WTC11 (cell line): Measurements from ENCODE around the gene SERPING1. TPM values are rescaled to one million over a fixed set of nuclear protein-coding genes. Genes with fewer than 3 reads are reported as not detected.
A peak's percentile ranks its signal among the peaks of the same experiment; 100 is the strongest.

Experiments used
- ATAC-seq: fragments of 200-7000 bp; cut with Tn5 transposase; 2 replicates; pipeline ENCODE4 v1.10.0; 2021; ENCODE audit warnings: mild to moderate bottlenecking, moderate library complexity
- CTCF ChIA-PET: fragments of 300-600 bp; sonication (Branson Sonifier 250); formaldehyde crosslinking; loops from one replicate; lab custom pipeline; 2021; ENCODE audit warnings: antibody characterized with exemption; lab: Charles Lee
- POLR2A ChIA-PET: fragments of 350-600 bp; sonication (Branson Sonifier 250); formaldehyde crosslinking; loops from one replicate; lab custom pipeline; 2021; ENCODE audit warnings: antibody characterized with exemption; lab: Charles Lee
- DNase-seq: peaks from one replicate; pipeline ENCODE4 v3.0.0; 2021; ENCODE audit warnings: low spot score
- H3K27ac Mint-ChIP-seq: 2 replicates; pipeline ENCODE4 v1.8.0; 2021; ENCODE audit warnings: mixed read lengths
- H3K27me3 Mint-ChIP-seq: 2 replicates; pipeline ENCODE4 v1.8.0; 2021; ENCODE audit warnings: low read depth, mild to moderate bottlenecking, moderate library complexity, mixed read lengths
- H3K36me3 Mint-ChIP-seq: 2 replicates; pipeline ENCODE4 v1.8.0; 2021; ENCODE audit warnings: mixed read lengths
- H3K4me1 Mint-ChIP-seq: 2 replicates; pipeline ENCODE4 v1.8.0; 2022; ENCODE audit warnings: mixed read lengths
- H3K4me3 Mint-ChIP-seq: 2 replicates; pipeline ENCODE4 v1.8.0; 2021; ENCODE audit warnings: mild to moderate bottlenecking, moderate library complexity, mixed read lengths
- H3K9me3 Mint-ChIP-seq: 2 replicates; pipeline ENCODE4 v1.8.0; 2021; ENCODE audit warnings: mixed read lengths
- ATF1 ChIP-seq: sonication (generic); formaldehyde crosslinking; IDR thresholded peaks from 2 replicates; pipeline ENCODE4 v1.8.1; 2023; ENCODE audit warnings: mild to moderate bottlenecking, moderate library complexity, missing genetic modification reagents
- CREB1 ChIP-seq: sonication (generic); formaldehyde crosslinking; IDR thresholded peaks from 2 replicates; pipeline ENCODE4 v1.8.0; 2023; ENCODE audit warnings: mild to moderate bottlenecking, missing genetic modification reagents
- EMX1 ChIP-seq: fragments of 250-450 bp; sonication (Bioruptor Pico); IDR thresholded peaks from 2 replicates; pipeline ENCODE4 v1.8.0; 2021; ENCODE audit warnings: mild to moderate bottlenecking
- ESRRA ChIP-seq: sonication (generic); formaldehyde crosslinking; IDR thresholded peaks from 2 replicates; pipeline ENCODE4 v1.8.1; 2022; ENCODE audit warnings: mild to moderate bottlenecking, missing genetic modification reagents, borderline replicate concordance
- ETV6 ChIP-seq: sonication (generic); formaldehyde crosslinking; IDR thresholded peaks from 2 replicates; pipeline ENCODE4 v1.8.1; 2022; ENCODE audit warnings: mild to moderate bottlenecking, missing genetic modification reagents
- GTF2I ChIP-seq: fragments of 250-450 bp; sonication (Bioruptor Pico); conservative IDR thresholded peaks from 2 replicates; pipeline ENCODE4 v1.4.0; 2021; ENCODE audit warnings: mild to moderate bottlenecking
- HMGA2 ChIP-seq: fragments of 250-450 bp; sonication (Bioruptor Pico); IDR thresholded peaks from 2 replicates; pipeline ENCODE4 v1.4.0; 2021; ENCODE audit warnings: mild to moderate bottlenecking, moderate library complexity
- IRF2 ChIP-seq: sonication (generic); formaldehyde crosslinking; IDR thresholded peaks from 2 replicates; pipeline ENCODE4 v1.8.0; 2022; ENCODE audit warnings: low read depth, missing genetic modification reagents, borderline replicate concordance
- KAT7 ChIP-seq: sonication (generic); formaldehyde crosslinking; IDR thresholded peaks from 2 replicates; pipeline ENCODE4 v1.8.1; 2023; ENCODE audit warnings: missing genetic modification reagents, mild to moderate bottlenecking, borderline replicate concordance
- NFATC4 ChIP-seq: fragments of 250-450 bp; sonication (Bioruptor Pico); IDR thresholded peaks from 2 replicates; pipeline ENCODE4 v1.9.0; 2021; ENCODE audit warnings: mild to moderate bottlenecking
- PRRX2 ChIP-seq: fragments of 250-450 bp; sonication (Bioruptor Pico); IDR thresholded peaks from 2 replicates; pipeline ENCODE4 v1.8.0; 2021; ENCODE audit warnings: mild to moderate bottlenecking
- RELA ChIP-seq: sonication (generic); formaldehyde crosslinking; IDR thresholded peaks from 2 replicates; pipeline ENCODE4 v1.8.1; 2022; ENCODE audit warnings: missing genetic modification reagents, mild to moderate bottlenecking, borderline replicate concordance
- SP1 ChIP-seq: sonication (generic); formaldehyde crosslinking; conservative IDR thresholded peaks from 2 replicates; pipeline ENCODE4 v1.8.1; 2022; ENCODE audit warnings: missing genetic modification reagents
- ZNF121 ChIP-seq: sonication (generic); formaldehyde crosslinking; IDR thresholded peaks from 2 replicates; pipeline ENCODE4 v1.8.0; 2023; ENCODE audit warnings: missing genetic modification reagents
- ZNF423 ChIP-seq: fragments of 250-450 bp; sonication (Bioruptor Pico); IDR thresholded peaks from 2 replicates; pipeline ENCODE4 v2.1.2; 2022; ENCODE audit warnings: mild to moderate bottlenecking, moderate library complexity
- total RNA-seq: library from RNA; stranded (reverse); gene quantifications from 3 replicates; pipeline ENCODE4 v1.2.3, GENCODE V29; 2021
- TF ChIP-seq, protein P1 (sequence below): fragments of 250-450 bp; sonication (Bioruptor Pico); IDR thresholded peaks from 2 replicates; pipeline ENCODE4 v1.9.0; 2021; ENCODE audit warnings: moderate library complexity, mild to moderate bottlenecking, inconsistent platforms, borderline replicate concordance
- TF ChIP-seq, protein P2 (sequence below): sonication (generic); formaldehyde crosslinking; IDR thresholded peaks from 2 replicates; pipeline ENCODE4 v1.8.0; 2022; ENCODE audit warnings: mild to moderate bottlenecking, missing genetic modification reagents
- TF ChIP-seq, protein P3 (sequence below): sonication (generic); formaldehyde crosslinking; IDR thresholded peaks from 2 replicates; pipeline ENCODE4 v1.8.0; 2022; ENCODE audit warnings: mild to moderate bottlenecking, missing genetic modification reagents
- TF ChIP-seq, protein P4 (sequence below): sonication (generic); formaldehyde crosslinking; IDR thresholded peaks from 2 replicates; pipeline ENCODE4 v1.8.1; 2023; ENCODE audit warnings: mild to moderate bottlenecking, moderate library complexity, missing genetic modification reagents
- TF ChIP-seq, protein P5 (sequence below): sonication (generic); formaldehyde crosslinking; conservative IDR thresholded peaks from 2 replicates; pipeline ENCODE4 v1.8.1; 2022; ENCODE audit warnings: mild to moderate bottlenecking, missing genetic modification reagents
- TF ChIP-seq, protein P6 (sequence below): fragments of 200-600 bp; IDR thresholded peaks from 2 replicates; pipeline ENCODE4 v1.8.0; 2022; ENCODE audit warnings: antibody characterized with exemption

SERPING1 gene
- total RNA-seq, 1 experiment from 2014 or later: 49.1 TPM

DNA sequence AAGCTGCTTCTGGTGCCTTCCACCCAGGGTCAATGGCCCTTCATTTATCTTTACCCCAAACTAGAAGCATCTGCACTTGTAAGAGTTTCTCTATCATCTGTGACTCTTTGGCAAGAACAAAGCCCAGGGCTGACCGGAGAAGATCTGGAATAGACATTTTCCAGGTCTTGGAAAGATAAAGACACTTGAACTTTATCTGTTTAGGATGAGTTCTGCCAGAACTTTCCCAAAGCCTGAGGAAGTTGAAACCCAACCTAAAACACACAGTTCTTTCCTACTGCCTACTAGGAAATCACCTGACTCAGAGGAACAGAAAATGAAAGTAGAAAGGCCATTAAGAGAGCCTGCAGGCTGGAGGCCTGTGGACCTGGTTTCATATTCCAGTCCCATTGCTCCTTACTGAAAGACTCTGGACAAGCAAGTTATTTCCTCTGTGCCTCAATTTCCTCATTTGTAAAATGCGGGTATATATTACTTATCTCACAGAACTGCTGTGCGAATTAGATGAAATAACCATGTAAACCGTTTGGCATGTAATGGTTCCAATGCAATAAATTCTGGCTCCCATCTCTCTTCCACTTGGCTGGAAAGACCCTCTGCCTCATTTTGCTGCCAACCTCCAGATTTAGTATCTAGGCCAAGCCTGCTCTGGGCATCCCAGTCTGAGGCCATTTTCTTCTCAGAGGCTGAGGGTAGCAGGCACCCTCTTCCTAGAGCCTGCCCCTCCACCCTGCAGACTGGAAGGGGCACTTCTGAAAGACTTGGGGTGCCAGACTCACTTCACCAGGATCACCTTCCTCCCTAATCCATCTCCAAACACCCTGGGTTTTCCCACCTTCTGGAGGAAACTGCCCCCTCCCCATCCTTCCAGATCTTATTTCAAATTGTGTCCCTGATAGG lies 31.2 kb upstream of the SERPING1 start:
- H3K9me3 Mint-ChIP-seq: no peaks in the 10 kb centered on the region
- POLR2A ChIA-PET: interaction anchor here (0.5 to 4.6 kb wide), 4 partner anchors 31 to 82 kb away, joined by 3 to 43 read pairs (median 20); partner anchors contain the start of gene YPEL4
- H3K4me3 Mint-ChIP-seq: peak overlapping the region; percentile 52
- no peak overlapping the region for H3K27ac Mint-ChIP-seq
- TF ChIP-seq IRF2 (CRISPR knock-in tag) (no peak), ZNF423 (CRISPR knock-in tag) (no peak), RELA (CRISPR knock-in tag) (no peak)
- H3K27me3 Mint-ChIP-seq: peaks cover 4% of the 10 kb centered on the region; the same call in 1 of the 2 replicates
- peaks cover 30% of the 10 kb centered on the region for H3K4me1 Mint-ChIP-seq
- no peaks in the 10 kb centered on the region for H3K36me3 Mint-ChIP-seq
- ATAC-seq (no peak), DNase-seq (no peak)
- CTCF ChIA-PET: interaction anchor here (0.6 to 9.3 kb wide), 7 partner anchors 31 to 231 kb away, joined by 3 to 363 read pairs (median 7); partner anchors contain the start of genes SERPING1, SSRP1 and YPEL4

DNA sequence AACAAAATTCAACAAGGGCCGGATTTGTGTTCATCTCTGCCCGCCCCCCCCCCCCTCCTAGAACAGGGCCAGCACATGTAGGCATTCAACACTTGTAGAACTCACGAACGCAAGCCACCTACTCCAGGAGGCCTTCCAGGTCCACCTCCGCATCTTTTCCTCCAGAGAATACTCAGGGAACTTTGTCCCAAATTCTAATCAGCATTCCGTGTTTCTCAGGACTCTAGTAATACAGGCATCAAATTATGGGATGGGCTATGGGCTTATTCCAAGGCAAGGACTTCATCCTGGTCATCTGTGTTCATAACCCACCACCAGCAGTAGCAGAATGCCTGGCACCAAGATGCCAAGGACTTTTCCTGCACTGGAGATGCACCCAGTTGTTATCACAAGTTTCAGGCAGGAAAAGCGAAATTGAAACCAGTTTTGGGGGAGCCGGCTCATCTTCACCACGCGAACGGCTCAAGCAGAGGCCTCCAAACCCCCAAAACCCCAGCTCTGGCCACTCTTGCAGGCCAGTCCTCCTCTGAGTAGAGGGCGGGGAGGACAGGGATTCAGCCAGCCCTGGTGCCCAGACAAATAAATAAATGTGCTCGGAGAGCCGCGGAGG lies 30.5 kb upstream of the SERPING1 start:
- peak overlapping the region; percentile 87 for H3K4me3 Mint-ChIP-seq
- TF ChIP-seq EMX1: no peak
- TF ChIP-seq GTF2I (CRISPR knock-in tag): no peak
- TF ChIP-seq, protein P1, sequence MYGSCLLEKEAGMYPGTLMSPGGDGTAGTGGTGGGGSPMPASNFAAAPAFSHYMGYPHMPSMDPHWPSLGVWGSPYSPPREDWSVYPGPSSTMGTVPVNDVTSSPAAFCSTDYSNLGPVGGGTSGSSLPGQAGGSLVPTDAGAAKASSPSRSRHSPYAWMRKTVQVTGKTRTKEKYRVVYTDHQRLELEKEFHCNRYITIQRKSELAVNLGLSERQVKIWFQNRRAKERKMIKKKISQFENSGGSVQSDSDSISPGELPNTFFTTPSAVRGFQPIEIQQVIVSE (CRISPR knock-in tag): no peak
- no peak for TF ChIP-seq ZNF121
- H3K27me3 Mint-ChIP-seq: peaks cover 7% of the 10 kb centered on the region
- peak overlapping the region; percentile 38; the same call in 1 of the 2 replicates for H3K27ac Mint-ChIP-seq
- ChIA-PET CTCF (interaction anchor here (0.7 to 9.3 kb wide), 25 partner anchors 8 to 222 kb away, joined by 3 to 363 read pairs (median 4); partner anchors contain the start of genes SERPING1 and YPEL4), POLR2A (interaction anchor here (0.5 to 4.6 kb wide), 9 partner anchors 20 to 99 kb away, joined by 3 to 43 read pairs (median 6); partner anchors contain the start of genes SERPING1 and YPEL4)
- no peaks in the 10 kb centered on the region for H3K36me3 Mint-ChIP-seq
- DNase-seq (no peak), ATAC-seq (no peak)
- peaks cover 29% of the 10 kb centered on the region for H3K4me1 Mint-ChIP-seq
- H3K9me3 Mint-ChIP-seq: no peaks in the 10 kb centered on the region

DNA sequence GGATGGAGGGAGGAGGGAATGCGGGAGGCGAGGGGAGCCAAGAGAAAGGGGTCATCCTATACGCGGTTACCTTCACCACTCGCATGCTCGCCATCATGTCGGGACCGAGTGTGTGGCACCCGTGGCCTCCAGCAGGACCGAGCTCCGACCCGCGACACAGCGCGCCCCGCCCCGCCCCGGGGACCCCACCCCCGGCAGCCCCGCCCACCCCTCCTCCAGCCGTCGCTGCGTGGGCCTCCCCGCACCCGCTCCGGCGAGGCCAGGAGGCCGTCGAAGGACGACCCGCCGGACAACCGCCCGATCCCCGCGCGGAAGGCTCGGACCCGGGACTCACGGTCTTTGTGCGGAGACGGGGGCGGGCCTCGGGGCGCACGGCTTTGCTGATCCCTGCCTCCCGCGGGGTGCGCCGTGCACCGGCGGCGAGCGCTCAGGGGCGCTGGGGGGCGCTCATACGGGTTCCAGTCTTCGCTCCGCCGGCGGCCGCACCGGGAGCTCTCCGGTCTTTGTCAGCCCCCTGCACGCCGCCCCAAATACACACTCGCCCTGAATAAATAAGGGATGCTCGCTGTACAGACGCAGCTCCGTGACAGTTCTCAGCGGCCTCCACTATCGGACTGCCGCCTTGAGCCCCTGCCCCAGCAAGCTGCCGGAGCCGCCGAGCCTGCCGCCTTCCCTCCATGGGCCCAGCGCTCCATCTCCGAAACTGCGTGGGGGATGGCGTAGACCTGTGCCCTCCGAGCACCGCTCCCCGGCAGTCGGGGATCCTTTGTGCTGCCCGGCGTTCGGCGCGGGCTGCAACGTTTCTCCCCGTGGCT lies 29.8 kb upstream of the SERPING1 start, which contains the start of gene UBE2L6:
TSS of gene UBE2L6 (minus strand) at position 158 of the 815 bp plus-strand sequence. CDS start at position 97, 61 bp downstream.
- Mint-ChIP-seq H3K4me1 (peaks cover 28% of the 10 kb centered on the region), H3K27me3 (peaks cover 7% of the 10 kb centered on the region), H3K27ac (peak within 1 kb of the TSS; percentile 89), H3K36me3 (no peaks in the 10 kb centered on the region), H3K4me3 (peak within 1 kb of the TSS; percentile 95), H3K9me3 (no peaks in the 10 kb centered on the region)
- ChIA-PET CTCF (interaction anchor here (0.5 to 9.3 kb wide), 36 partner anchors 9 to 222 kb away, joined by 3 to 363 read pairs (median 4); partner anchors contain the start of genes RTN4RL2, SERPING1 and YPEL4), POLR2A (interaction anchor here (0.7 to 4.6 kb wide), 10 partner anchors 21 to 100 kb away, joined by 3 to 43 read pairs (median 5); partner anchors contain the start of genes SERPING1 and YPEL4)
- ATAC-seq: peak; percentile 82
- DNase-seq: peak; percentile 91
- TF ChIP-seq, protein P2, sequence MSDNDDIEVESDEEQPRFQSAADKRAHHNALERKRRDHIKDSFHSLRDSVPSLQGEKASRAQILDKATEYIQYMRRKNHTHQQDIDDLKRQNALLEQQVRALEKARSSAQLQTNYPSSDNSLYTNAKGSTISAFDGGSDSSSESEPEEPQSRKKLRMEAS (CRISPR knock-in tag): peak; percentile 78; the same call in 1 of the 2 replicates
- TF ChIP-seq, protein P3, sequence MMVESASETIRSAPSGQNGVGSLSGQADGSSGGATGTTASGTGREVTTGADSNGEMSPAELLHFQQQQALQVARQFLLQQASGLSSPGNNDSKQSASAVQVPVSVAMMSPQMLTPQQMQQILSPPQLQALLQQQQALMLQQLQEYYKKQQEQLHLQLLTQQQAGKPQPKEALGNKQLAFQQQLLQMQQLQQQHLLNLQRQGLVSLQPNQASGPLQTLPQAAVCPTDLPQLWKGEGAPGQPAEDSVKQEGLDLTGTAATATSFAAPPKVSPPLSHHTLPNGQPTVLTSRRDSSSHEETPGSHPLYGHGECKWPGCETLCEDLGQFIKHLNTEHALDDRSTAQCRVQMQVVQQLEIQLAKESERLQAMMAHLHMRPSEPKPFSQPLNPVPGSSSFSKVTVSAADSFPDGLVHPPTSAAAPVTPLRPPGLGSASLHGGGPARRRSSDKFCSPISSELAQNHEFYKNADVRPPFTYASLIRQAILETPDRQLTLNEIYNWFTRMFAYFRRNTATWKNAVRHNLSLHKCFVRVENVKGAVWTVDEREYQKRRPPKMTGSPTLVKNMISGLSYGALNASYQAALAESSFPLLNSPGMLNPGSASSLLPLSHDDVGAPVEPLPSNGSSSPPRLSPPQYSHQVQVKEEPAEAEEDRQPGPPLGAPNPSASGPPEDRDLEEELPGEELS (CRISPR knock-in tag): no peak
- TF ChIP-seq, protein P4, sequence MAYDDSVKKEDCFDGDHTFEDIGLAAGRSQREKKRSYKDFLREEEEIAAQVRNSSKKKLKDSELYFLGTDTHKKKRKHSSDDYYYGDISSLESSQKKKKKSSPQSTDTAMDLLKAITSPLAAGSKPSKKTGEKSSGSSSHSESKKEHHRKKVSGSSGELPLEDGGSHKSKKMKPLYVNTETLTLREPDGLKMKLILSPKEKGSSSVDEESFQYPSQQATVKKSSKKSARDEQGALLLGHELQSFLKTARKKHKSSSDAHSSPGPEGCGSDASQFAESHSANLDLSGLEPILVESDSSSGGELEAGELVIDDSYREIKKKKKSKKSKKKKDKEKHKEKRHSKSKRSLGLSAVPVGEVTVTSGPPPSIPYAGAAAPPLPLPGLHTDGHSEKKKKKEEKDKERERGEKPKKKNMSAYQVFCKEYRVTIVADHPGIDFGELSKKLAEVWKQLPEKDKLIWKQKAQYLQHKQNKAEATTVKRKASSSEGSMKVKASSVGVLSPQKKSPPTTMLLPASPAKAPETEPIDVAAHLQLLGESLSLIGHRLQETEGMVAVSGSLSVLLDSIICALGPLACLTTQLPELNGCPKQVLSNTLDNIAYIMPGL (CRISPR knock-in tag): peak; percentile 91
- no peak for TF ChIP-seq NFATC4 (CRISPR knock-in tag)
- TF ChIP-seq HMGA2 (CRISPR knock-in tag): no peak
- peak; percentile 72; the same call in 1 of the 2 replicates for TF ChIP-seq KAT7
- TF ChIP-seq ETV6 (CRISPR knock-in tag): no peak
- TF ChIP-seq ESRRA (CRISPR knock-in tag): 0 out of 2 replicates have a peak, but pooled peaks have one; percentile 24
- TF ChIP-seq ATF1: no peak
- TF ChIP-seq SP1 (CRISPR knock-in tag): peak; percentile 49
- no peak for TF ChIP-seq PRRX2 (CRISPR knock-in tag)
- TF ChIP-seq, protein P5, sequence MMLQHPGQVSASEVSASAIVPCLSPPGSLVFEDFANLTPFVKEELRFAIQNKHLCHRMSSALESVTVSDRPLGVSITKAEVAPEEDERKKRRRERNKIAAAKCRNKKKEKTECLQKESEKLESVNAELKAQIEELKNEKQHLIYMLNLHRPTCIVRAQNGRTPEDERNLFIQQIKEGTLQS (CRISPR knock-in tag): no peak
- TF ChIP-seq, protein P6, sequence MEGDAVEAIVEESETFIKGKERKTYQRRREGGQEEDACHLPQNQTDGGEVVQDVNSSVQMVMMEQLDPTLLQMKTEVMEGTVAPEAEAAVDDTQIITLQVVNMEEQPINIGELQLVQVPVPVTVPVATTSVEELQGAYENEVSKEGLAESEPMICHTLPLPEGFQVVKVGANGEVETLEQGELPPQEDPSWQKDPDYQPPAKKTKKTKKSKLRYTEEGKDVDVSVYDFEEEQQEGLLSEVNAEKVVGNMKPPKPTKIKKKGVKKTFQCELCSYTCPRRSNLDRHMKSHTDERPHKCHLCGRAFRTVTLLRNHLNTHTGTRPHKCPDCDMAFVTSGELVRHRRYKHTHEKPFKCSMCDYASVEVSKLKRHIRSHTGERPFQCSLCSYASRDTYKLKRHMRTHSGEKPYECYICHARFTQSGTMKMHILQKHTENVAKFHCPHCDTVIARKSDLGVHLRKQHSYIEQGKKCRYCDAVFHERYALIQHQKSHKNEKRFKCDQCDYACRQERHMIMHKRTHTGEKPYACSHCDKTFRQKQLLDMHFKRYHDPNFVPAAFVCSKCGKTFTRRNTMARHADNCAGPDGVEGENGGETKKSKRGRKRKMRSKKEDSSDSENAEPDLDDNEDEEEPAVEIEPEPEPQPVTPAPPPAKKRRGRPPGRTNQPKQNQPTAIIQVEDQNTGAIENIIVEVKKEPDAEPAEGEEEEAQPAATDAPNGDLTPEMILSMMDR: no peak
- no peak for TF ChIP-seq CREB1 (CRISPR knock-in tag)
